HG03469 (cell line): ENCODE data around the gene ALDH4A1.

Experiments used
- ATAC-seq: cut with Tn5 transposase; IDR thresholded peaks from one replicate; pipeline ENCODE4 v1.9.1; 2021; ENCODE audit warnings: mild to moderate bottlenecking, moderate library complexity, moderate number of reproducible peaks; ENCODE audit not compliant: unreplicated experiment

Gene ALDH4A1

DNA sequence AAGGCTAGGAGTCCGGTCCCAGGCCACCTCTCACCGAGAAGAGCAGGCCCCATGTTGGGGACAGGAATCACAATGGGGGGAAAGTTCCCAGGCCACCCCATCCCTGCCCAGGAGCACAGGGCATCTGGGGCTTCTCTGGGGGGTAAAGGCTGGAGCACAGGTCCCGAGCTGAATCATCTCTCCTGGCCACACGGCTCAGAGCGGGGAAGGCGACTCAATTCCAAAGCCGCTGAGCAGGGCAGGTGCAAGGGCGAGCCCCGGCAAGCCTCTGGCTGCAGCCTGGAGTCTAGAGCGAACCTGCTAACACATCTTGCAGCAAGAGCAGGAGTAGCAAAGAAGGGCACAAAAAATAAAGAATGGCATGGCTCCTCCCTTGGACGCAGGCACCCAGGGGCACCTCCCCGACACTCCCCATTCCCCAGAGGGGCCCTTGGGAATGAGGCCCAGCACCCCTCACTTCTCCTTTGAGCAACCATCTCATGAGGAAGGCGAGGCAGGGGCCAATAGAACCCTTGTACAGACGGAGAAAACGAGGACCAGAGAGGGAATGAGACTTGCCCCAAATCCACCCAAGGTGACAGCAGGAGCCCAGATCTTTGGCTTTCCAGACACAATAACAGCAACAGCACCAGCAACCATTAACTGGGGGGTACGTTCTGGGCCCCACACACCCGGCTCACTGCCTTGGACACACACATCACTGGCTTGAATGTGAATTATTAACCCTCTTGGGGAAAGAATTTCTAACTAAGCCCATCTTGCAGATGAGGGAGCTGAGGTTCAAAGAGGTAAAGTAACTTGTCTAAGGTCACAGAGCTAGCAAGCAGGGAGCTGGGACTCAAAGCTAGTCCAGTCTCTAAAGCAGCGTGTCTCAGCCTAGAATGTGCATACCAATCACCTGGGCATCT is 20.7 kb upstream of the ALDH4A1 start:
- no peak for ATAC-seq

DNA sequence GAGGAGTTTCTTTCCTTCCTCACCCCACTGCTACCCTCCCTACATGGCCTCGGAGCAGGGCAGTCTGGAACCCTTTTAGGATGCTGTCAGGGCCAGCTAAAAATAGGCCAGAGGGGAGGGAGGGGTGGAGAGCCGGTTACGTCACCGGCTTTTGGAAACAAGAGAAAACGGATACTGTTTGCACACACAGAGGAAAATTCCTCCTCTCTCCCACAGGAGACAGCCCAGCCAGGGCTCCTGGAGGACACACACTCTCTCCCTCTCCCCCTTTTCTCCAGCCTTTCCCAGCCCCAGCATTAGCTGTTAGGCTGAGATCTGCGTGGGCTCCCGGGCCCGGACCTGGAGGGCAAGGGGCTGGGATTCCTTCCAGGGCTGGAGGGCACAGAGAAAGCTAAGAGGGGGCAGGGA is 20.0 kb upstream of the ALDH4A1 start:
- no peak for ATAC-seq

DNA sequence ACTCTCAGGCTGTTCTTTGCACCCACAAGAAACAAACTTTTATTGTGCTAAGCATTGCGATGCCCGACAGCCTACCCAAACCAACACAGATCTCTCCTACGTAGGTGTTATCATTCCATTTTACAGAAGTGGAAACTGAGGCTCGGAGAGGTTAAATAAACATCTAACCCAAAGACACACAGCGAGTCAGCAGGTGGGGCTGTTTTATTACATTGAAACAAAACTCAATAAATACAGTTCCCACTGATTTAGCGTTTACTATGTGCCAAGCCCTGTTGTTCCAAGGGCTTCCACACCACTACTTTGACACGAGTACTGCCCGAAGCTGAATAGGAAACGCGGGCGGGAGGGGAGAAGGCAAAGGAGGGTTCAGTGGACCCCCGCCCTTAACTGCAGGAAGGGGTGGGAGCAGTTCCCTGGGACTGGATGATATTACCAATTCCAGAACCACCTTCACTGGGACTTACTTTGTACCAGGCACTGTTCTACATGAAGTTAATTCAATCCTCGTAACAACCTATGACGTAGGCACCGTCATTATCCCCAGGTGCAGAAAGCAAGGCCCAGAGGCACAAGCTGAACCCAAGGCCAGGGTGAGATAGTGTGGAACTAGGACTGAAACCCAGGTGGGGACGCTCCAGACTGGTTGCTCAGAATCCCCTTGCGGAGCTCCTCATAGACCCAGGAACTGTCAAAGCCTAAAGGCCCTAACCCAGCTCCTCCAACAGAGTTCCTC is 19.3 kb upstream of the ALDH4A1 start:
- ATAC-seq = no peak

DNA sequence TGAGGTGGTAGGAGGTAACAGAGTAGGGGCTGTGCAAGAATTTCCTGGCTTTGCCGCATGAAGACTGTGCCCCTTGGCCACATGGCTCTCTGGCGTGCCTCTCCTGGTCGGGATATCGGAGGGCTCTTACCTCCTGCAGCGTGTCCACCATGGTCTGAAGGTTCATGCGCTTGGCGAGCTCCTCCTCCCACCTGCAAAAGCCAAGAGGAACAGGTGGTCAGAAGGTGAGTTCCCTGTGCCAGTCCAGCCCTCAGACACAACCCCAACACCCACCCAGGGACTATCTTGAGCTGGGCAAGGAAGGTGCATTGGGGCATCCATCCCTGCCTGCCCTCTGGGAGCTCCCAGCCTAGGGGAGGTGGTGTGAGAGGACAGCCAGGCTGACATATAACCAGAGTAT is 18.6 kb upstream of the ALDH4A1 start:
- ATAC-seq = no peak

DNA sequence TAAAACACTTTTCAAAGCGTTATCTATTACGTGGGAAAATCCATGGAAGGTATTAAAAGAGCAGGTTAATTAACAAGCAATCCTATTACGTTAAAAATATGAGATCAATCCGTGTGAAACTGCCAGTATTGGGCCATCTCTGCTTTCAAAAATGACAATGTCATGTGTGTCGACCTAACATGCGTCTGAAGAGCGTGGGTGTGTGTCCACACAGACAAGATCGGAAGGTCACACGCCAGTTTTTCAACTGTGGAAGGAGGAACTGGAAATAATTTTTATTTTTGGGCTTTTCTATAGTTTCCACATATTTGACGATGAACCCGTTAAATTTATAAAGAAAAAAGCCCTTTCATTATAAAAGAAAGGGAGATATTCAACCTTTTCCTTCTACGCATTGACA is 17.6 kb upstream of the ALDH4A1 start:
- no peak for ATAC-seq

DNA sequence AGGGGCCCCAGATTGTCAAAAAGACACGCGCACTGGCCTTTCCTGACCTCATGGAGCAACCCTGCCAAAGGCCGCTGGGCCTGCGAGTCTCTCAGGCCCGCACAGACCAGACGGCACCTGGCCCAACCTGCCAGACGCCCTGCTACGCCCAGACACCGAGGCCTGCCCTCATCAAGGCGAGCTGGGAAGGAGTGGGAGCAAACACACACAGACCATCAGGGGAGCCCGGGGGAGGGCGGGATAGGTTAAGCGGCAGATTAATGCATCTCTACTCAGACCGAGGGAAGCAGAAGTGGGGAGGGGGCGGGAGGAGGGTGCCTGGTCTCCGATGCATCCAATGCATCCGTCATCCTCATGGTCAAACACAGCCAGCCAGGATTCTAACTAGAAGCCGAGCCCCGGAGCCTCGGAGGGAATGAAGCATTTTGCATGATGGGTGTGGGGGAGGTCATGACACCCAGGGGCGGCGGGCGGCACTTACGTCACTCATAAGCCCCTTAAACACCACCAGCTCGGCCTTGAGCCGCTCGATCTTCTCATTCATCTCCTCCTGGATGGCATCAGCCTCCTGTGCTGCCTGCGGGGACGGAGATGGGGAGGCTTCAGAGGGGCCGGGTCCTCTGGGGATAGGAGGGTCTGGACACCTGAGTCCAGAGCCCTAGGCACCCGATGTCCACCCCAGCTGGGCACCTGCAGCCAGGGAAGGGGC is 17.0 kb upstream of the ALDH4A1 start:
- no peak for ATAC-seq

DNA sequence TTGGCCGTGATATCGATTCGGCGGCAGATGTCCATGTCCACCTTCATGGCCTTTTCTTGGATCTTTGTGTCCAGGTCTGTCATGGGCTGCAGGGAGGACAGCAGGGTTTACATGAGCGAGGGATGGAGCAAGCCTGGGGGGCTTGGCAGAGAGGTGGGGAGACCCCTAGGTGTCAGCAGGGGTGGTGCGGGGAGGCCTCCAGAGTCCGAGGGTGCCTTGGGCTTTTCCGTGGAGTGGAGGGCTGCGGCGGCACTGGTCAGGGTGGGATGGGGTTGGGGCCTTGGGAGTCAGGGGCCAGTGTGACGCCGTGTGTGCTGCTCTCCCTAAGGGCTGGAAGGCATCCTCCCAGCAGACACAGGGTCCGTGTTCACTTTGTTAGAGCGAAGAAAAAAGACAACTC is 16.1 kb upstream of the ALDH4A1 start:
- no peak for ATAC-seq

DNA sequence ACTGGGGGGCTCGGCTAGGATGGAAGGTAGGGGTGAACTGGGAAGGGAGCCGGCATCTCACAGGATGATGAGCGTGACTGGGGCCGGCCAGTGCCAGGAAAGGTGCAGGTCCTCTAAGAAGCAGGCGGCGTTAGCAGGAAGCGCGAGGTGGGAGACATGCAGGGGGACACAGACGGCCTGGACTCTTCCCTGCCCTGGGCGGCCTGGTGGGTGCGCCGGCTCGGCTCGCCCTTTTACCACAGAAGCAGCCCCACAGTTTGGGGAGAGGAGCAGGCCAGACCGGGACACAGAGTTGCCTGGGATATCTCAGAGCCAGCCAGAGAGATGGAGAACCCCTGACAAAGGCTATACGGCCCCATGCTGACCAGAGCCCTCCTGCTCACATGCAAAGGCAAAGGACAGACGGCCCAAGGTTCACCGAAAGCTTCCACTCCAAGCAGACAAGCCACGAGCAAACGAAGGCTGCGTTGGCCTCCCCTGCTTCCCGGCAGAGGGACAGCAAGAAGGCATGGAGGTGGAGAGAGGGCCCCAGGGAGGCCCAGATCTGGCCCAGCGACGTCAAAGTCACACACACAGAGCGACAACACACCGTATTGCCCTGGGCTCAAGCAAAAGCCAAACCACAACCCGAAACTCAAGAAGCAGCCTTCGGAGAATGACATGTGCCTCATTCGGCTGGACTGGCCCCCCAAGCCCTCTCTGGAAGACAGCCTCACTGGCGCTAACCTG is 14.9 kb upstream of the ALDH4A1 start:
- ATAC-seq = no peak

DNA sequence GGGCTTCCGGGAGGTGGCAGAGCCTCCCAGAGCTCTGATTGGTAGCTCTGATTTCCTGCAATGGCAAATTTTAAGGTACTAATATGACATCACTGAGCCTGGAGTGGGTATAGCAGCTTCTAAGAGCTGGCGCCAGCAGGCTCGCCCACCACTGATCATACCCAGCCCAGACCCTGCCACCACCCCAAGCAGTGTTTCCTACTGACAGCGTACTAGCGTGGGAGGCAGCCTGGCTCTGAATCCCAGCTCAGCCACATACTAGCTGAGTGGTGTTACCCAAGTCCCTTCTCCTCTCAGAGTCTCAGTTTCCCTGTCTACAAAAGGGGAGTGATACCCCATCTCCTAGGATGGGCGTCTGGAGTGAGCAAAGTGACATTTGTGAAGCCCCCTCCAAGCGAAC is 13.0 kb upstream of the ALDH4A1 start:
- no peak for ATAC-seq

DNA sequence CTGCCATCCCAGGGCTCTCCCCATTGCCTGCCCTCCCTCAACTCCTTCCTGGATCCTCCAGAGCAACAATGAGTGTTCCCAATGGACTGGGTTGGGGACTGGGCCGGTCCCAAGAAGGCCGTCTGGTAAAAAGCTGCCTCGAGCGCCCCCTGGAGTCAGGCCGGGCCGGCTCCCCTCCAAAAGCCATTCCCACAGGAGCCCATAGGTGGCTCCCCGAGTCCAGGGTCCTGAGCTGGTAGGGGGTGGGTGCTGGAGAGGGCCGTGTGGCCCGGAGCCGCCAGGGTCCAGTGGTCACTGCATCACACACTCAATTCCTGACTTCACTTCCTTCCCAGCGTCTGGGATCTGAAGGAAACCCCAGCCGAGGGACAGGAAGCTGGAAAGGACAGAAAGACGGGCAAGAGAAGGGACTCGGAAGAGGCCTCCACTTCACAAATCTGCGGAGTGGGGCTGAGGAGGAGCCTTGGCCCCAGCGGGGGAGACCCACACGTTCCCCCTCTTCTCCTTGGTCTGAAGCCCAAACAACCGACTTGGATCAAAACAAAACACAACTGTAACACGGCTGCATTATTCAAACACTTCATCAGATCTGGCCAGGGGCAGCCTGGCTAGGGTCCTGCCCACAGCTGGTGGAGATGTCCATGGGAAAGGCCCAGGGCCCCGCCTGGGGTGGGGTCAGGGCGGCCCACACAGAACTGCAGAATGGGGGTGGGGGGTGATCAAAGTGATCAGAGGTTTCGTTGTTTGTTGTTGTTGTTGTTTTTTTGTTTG is 10.9 kb upstream of the ALDH4A1 start:
- ATAC-seq = no peak

DNA sequence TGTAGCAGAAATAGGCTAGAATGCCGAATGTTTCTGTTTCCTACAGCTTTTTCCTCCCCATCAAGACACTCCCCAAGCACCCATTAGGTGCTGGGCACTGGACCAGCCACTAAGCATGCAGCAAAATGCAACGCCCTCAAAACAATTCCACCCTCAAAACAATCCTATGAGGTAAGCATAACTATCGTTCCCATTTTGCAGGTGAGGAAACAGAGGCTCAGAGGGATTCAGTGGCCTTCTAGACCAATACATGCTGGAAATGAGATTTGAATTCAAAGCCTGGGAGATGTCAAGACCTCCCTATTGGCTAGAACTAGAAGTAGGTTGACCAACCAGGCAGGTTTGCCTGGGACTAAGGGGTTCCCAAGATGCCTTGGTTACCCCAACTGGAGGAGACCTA is 10.2 kb upstream of the ALDH4A1 start:
- ATAC-seq = no peak

DNA sequence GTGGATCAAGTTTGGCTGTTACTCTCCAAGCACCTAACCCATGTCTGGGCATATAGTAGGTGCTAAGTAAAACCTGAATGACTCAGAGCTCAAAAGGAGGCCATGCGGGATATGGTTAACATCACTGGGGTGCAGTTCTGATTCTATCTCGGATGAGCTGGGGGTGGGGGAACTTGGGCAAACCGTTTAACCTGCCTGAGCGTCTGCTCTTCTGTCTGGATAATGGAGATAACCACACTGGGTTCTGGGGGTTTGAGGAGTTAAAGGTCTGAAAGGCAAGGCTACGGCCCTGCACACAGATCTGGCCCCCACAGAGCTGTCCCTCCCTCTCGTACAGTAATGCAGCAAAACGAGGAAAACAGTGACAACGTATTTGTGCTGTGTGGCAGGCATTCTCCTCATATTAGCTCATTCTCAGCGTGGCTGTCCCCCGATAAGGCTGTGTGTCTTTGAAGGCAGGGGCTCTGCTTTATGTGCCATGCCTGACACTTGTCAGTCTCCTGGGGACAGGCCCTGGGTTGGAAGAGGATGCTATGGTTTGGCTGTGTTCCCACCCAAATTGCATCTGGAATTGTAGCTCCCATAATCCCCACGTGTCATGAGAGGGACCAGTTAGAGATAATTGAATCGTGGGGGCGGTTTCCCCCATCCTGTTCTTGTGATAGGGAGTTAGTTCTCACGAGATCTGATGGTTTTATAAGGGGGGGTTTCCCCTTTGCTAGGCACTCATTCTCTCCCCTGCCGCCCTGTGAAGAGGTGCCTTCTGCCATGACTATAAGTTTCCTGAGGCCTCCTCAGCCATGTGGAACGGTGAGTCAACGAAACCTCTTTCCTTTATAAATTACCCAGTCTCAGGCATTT is 6.8 kb upstream of the ALDH4A1 start:
- no peak for ATAC-seq

DNA sequence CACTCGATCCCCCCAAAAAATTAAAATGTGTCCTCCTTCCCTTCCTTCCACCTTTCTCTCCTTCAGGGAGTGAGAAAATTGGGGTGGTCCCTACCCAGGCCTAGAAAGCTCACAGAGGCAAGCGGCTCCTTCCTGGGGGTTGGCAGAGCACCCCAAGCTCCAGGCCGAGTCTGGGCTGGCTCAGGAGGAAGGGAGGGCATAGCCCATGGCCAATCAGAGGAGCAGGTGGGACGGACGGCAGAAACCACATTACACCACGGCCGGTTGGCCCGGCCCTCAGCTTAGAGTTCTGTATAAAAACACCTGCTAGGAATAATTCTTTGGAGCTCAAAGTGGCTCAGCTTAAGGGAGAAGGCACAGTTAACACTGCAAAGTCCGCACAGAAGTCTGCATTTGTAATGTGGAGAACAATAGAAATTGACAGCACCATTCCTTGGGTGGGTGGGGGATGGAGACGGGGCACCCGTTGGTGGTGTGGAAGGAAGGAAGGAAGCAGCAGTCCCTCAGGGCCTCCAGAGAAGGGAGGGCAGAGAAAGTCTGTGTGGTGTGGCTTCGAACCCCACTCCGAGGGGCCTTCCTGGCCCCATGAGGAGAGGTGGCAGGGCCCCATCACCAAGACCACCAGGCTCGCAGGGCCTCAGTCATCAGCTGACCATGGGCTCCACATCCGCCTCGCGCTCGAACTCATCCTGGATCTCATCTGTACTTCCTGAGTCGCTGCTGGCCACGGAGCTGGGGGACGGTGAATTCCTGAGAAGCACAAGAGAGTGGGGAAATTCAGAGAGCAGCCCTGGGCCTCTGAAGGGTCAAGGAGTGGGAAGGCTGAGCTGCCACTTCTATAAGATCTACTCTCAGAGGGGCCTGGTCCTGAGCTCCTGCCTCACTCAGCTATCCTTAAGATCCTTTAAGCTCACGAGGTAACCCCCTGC is 5.8 kb upstream of the ALDH4A1 start:
- ATAC-seq = no peak

DNA sequence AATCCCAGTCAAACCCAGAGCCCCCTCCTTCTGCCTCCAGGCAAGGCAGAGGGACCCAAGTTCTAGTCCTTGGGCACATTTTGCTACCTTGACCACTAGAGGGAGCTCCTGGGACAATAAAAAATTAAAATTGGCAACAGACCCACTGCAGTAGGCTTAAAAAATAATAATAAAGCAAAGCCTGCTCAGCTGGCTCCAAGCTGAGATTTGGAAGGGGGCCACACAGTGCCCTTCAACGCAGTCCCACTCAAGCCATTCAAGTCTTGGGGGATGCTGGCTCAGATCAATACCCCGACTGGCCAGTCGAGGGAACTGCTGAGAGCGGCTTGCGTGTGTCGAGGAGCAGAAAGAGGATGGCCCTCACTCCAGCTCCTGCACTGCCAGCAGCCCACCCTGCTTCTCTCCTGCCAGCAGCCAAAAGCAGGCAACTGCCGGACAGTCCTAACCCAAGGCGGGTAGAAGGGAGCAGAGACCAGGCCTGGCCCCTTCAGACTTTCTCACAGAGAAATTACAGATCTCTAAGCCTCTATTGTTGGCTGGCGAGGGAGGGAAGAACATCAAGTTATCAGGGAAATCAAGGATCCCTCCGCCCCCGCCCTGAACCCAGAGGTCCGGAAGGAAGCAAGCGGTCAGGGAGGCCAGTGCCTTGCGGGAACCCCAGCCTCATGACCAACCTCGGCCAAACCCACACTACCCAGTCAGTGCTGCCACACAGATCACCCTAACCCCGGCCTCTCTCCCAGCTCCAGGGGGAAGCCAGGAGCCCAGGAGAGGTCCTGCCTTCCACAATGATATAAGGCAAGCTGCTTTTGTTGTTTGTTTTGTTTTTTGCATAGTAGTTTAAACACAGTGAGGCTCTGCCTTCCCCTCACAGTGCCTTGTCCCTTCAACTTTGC is 4.9 kb upstream of the ALDH4A1 start:
- no peak for ATAC-seq

DNA sequence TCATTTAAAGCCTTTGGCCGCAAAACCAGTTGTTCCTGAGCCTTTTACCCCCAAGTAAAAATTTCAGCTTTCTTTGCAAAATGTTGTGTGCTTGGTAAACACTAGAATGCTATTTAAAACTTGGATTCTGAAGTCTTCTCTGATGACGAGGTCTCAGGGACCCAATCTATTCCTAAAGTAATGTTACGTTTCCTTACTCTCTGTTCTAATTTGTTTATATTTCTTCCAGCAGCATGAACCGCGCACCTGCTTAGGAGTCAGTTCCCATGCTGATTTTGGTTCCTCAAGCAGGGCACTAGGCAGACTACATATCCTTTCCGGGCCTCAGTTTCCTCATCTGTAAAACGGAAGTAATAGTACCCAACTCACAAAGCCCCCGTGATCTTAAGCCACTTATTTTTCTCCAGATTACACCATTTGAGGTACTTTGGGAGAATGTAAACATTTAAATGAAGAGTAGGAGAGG is 969 bp upstream of the ALDH4A1 start:
- ATAC-seq = no peak

DNA sequence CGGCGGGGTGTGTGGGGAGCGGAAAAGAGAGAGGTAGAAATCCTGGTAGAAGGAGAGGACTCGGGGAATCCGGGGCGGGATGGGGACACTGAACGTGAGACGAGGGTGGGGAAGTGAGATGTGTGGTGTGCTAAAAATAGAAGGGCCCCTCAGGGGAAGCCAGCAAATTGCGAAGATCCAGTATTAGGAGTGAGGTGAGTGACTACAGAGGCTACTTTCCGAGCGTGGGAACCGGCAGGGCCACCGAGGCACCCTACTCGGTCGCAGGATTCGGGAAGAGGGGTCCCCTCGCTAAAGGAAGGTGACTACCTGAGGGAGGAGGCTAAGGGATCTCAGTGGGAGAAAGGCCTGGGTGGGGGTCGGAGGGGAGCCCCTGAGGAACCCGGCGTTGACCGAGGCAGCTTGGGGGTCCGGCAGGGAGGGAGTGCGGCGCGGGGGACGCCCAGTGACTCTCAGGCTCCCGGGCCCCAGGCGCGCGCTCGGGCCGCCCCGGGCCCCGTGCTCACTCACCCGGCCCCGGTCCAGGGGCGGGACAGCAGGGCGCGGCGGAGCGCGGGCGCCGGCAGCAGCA is 318 bp downstream of the ALDH4A1 start:
- no peak for ATAC-seq
